ENCODE data around the gene KRTAP10-9.
"Not testable (repeated sequence)": the region's sequence is repeated elsewhere in the genome, so short reads cannot be mapped to it uniquely, and the experiment has no call there.

Gene KRTAP10-9

DNA sequence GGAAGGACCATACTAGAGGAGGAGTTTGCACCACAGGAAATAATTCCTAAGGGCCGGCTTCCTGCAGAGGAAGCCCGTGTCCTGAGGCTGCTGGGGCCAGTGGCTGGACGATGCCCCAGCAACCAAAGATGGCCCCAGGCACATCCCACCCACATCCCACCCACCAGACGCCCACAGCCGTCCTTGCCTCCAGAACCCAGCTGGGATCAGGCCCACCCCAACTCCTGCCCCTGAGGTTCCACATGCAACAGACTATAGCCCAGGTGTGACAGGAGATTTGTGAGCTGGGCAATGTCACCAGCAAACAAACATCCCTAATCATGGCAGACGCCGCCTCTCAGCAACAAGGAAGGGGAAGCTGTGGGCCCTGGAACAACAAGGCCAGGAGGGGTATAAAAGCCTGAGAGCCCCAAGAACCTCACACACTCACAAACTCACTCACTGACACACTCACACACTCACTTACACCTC is at the start of gene KRTAP10-9:
TSS of gene KRTAP10-9 (plus strand) at position 421 of the 471 bp plus-strand sequence. CDS start 79 bp downstream, outside the sequence.
- no peak for DNase-seq

DNA sequence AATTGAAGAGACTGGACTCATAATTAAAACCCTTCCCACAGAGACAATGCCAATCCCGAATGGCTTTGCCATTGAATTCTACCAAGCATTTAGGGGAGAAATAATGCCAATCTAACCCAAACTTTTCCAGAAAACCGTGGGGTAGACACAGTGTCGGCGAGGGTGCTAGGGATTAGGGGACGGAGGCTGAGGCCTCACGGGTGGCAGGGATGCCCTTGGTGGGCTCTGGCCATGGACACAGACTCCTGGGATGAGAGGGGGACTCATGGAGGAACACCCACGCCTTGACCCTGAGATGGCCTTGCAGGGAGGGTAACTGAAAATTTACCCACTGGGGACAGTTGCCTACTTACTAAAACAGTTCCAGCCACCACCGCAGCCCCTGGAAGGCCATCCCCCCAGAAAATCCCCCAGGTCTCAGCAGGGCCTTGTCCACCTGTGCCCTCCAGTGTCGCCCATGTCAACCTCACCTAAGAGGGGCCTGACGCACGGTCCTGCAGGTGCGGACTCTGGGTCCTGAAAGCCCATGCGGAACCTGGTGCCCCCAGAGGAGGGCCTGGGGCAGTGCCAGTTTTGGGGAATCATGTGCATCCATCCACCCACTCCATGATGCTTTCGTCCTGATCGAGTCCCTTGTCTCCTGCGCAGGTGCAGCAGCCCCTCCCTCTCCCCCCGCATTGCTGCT is 48.4 kb upstream of the KRTAP10-9 start:
- no peak for DNase-seq

DNA sequence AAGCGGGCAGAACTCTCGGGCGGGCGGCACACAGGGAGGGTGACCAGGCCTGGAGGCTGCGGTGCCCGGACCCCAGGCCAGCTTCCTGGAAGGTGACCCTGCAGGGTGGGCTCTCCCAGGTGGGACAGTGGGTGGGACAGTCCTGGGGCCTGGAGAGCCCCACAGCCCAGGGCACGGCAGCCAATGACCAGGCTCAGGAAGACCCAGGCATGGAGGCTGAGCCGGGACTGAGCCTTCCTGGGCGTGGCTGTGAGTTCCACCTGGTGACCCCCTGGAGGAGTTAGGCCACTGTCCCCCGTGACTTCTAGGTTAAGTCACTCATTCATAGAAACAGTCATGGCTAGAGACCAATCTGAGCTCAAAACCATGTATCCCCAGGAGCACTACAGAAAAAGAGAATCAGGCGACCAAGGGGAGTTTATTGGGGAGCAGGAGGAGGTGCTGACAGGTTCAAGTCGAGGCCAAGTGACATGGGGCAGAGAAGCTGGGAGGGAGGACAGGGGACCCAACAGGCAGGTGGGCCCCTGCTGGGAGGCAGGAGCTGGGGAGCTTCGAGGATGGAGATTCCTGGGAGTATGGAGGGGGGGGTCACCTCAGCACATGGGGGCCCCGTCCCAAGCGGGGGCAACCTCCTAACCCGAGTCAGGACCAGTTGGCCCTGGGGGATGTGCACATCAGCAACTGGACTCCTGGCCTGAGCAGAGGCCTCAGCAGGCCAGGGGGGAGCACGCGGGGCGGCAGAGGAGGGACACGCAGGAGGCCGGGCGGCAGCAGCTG is 47.6 kb upstream of the KRTAP10-9 start:
- no peak for DNase-seq

DNA sequence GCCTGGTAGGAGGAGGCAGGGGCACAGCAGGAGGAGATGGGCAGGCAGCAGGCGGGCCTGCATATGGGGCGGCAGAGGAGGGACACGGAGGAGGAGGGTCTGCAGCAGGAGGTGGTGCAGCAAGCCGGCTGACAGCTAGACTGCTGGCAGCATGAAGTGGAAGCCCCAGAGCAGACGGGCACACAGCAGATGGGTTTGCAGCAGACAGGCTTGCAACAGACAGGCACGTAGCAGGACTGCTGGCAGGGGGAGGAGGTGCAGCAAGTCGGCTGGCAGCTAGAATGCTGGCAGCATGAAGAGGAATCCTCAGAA is 47.1 kb upstream of the KRTAP10-9 start:
- no peak for DNase-seq

- DNase-seq: peak; percentile 18
Measured at GRCh38 chr21:44580231-44580821, 46.6 kb upstream of the KRTAP10-9 start, which contains the start of gene KRTAP10-5. Gene KRTAP10-5 (minus strand): TSS chr21:44580604. CDS start chr21:44580578, 26 bp downstream.

- no peak for DNase-seq
Measured at GRCh38 chr21:44581158-44581557, 45.7 kb upstream of the KRTAP10-9 start.

- no peak for DNase-seq
Measured at GRCh38 chr21:44582055-44582454, 44.8 kb upstream of the KRTAP10-9 start.

GRCh38 chr21:44583089-44583799 is 43.6 kb upstream of the KRTAP10-9 start:
- DNase-seq: no peak

DNA sequence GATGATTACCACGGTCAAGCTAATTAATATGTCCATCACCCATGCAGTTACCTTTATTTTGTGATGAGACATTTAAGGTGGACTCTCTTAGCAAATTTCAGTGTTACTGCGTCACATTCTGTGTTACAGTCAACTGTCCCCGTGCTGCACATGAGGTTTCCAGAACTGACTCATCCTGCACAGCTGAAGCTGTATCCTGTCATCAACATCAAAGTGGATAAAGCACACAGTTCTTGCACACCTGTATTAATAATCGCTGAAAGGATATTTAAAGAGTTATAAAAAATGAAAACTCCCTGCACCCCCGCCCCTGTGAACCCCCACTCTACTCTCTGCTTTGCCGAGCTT is 43.1 kb upstream of the KRTAP10-9 start:
- no peak for DNase-seq

- DNase-seq: no peak
Measured at GRCh38 chr21:44585892-44586291, 41.0 kb upstream of the KRTAP10-9 start.

- DNase-seq: no peak
Measured at GRCh38 chr21:44589094-44589493, 37.8 kb upstream of the KRTAP10-9 start.

DNA sequence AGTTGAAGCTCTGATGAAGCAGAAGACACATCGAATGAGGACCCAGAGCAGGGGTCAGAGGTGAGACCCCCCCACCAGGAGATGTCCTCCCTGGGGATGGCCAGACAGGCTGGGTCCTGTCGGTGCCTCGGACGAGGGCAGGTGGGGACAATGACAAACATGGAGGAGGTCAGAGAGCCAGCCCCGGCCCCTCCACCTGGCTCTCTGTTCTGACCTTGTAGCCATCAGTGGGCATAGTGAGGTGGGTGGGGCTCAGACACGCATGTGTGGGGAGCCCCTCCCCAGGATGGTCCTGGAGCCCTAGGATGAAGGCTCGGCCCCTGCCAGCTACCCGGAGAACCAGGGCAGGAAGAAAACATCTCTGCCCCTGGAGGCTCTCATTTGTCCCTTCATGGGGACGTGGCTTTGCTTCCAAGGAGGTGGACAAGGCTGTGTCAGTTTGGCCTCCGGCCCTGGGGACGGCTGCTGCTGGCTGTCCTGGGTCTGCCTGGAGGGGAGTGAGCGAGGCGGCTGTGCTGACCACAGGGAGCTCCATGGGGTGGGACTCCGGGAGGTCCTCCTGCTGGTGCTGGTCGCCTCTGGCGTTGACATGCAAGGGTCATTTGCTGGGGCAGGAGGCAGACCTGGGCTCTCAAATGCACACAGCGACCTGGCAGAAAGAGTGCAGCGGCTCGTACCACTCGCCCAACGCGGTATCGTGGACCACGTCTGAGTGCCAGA is 37.1 kb upstream of the KRTAP10-9 start:
- DNase-seq: no peak

- no peak for DNase-seq
Measured at GRCh38 chr21:44590311-44590721, 36.6 kb upstream of the KRTAP10-9 start.

DNA sequence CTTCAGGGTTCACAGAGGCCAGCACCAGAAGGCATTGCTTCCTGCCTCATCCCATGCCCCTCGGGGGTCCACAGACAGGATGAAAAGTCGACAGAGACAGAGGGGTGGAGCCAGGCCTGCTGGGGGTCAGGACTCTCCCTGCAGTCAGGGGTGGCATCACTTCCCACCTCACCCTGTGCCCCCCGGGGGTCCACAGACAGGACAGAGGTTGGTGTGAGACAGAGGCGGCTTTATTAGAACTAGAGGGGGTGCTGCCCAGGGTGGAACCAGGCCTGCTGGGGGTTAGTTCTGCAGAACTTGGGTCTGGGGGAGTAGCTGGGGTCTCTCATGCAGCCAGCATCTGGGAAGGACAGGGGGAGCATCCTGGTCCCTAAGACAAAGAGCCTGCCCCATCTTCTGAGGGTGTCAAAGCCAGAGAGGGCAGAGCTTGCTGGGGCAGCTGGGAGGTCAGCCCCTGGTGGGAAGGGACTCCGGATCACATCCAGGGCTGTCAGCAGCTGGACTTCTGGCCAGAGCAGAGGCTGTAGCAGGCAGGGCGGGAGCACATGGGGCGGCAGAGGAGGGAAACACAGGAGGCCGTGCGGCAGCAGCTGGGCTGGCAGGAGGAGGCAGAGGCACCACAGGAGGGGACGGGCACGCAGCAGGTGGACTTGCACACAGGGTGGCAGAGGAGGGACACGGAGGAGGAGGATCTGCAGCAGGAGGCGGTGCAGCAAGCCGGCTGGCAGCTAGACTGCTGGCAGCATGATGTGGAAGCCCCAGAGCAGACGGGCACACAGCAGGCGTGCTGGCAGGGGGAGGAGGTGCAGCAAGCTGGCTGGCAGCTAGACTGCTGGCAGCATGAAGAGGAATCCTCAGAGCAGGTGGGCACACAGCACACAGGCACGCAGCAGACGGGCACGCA is 35.7 kb upstream of the KRTAP10-9 start:
- not testable (repeated sequence) for DNase-seq

GRCh38 chr21:44591801-44592130 is 35.1 kb upstream of the KRTAP10-9 start:
- DNase-seq: not testable (repeated sequence)

GRCh38 chr21:44592446-44593311 is 34.2 kb upstream of the KRTAP10-9 start, which contains the start of gene KRTAP10-6:
Gene KRTAP10-6 (minus strand): TSS chr21:44592505. CDS start chr21:44592484, 21 bp downstream.
- DNase-seq: no peak

DNA sequence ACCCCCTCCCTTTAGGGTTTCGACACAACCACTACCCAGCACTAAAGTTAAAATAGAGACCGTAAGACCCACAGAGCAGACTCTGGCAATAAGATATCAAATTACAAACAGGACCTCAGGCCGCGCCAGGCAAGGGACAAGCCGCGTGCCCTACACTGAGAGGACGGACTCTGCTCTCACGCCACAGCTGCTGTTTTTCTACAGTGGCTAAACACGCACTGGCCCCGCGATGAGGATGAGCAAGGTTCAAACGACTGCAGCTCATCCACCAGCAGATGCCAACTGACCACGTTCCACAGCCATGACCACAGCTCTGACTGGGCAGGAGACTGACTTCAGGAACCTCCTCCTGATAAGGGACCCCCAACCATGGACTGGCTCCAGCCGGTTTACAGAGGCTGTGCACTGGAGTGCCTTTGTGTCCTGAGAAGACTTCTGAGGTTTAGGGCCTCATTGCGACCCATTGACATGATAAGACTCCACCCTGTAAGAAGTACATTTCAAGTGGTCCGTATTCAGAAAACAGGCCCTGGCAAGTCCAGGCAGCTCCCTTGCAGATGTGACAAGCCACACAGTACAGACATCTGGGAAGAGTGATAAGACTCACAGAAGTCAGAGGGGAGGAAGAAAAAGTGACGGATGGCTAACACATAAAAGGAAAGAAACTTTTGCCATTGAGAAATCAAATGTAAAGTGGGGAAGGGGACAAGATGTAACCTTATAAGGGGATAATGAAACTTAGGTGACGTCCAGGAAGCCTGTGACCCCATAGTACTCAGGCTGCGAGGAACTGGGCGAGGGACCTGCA is 33.1 kb upstream of the KRTAP10-9 start:
- no peak for DNase-seq

DNA sequence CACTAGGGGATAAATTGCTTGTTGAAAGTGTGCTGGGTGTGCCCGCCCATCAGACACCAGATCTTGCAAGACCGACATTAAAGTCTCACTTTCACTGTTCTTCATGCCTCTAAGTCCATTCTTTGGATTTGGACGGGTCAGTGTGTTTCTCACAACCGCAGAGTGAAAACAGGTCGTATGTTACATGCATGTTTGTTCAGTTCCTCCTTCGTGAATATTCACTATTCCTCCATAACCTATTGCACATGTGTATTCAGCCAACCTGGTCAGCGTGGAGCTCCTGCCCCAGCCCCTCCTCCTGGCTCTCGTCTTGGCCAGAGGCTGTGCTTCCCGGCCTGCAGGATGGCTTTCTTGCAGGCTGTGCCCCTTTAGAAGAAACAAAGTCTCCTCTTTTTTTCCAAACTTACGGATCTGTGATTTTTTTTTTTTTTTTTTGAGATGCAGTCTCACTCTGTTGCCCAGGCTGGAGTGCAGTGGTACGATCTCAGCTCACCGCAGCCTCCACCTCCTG is 32.4 kb upstream of the KRTAP10-9 start:
- DNase-seq: no peak

DNA sequence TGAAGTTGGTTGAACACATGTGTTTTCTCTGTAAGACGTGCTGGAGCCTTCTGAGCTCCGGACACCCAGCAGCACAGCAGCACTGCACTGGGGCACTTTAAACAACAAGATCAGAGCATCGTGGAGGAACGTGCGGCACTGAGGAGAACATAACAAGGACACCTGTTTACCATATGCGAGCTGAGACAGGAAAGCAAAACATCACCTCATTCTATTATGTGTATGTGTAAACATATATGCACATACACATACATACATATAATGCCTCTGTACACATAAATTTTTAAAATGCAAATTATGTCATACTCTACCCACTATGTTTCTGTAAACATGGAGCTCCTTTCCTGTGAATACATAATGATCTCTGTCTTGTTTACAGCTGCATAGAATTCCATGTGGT is 31.4 kb upstream of the KRTAP10-9 start:
- DNase-seq: no peak

All from NCI-H774 (cell line).